AG08395 (cell line): ENCODE measurements around the gene CALHM1.
"Not testable (repeated sequence)": the region's sequence is repeated elsewhere in the genome, so short reads cannot be mapped to it uniquely, and the experiment has no call there.

ENCODE experiments used
- DNase-seq: peaks from one replicate; pipeline ENCODE4 v3.0.0; 2012; ENCODE audit warnings: mixed read lengths, low spot score

The CALHM1 gene

GRCh38 chr10:103429647-103430046, 29.1 kb downstream of the CALHM1 start:
- no peak for DNase-seq

GRCh38 chr10:103428989-103429643, 29.6 kb downstream of the CALHM1 start:
- DNase-seq = no peak

- no peak for DNase-seq
Observed at GRCh38 chr10:103427866-103428265, 30.8 kb downstream of the CALHM1 start.

GRCh38 chr10:103423748-103424147, 35.0 kb downstream of the CALHM1 start:
- DNase-seq = no peak

GRCh38 chr10:103419101-103419500, 39.6 kb downstream of the CALHM1 start:
- DNase-seq = no peak

GRCh38 chr10:103417601-103418000, 41.1 kb downstream of the CALHM1 start:
- DNase-seq = no peak

- not testable (repeated sequence) for DNase-seq
Observed at GRCh38 chr10:103417148-103417469, 41.6 kb downstream of the CALHM1 start.

GRCh38 chr10:103416436-103417147, 42.1 kb downstream of the CALHM1 start:
- peak; percentile 73 for DNase-seq

- no peak for DNase-seq
Observed at GRCh38 chr10:103415581-103415980, 43.1 kb downstream of the CALHM1 start.

- DNase-seq = no peak
Observed at GRCh38 chr10:103413564-103413963, 45.1 kb downstream of the CALHM1 start.
